ENCODE results near the gene CDC42BPG. TPM values are rescaled to one million over a fixed set of nuclear protein-coding genes. Genes with fewer than 3 reads are reported as not detected.

The CDC42BPG gene
- total RNA-seq, 1 experiment from 2014 or later: 0.03 TPM

DNA sequence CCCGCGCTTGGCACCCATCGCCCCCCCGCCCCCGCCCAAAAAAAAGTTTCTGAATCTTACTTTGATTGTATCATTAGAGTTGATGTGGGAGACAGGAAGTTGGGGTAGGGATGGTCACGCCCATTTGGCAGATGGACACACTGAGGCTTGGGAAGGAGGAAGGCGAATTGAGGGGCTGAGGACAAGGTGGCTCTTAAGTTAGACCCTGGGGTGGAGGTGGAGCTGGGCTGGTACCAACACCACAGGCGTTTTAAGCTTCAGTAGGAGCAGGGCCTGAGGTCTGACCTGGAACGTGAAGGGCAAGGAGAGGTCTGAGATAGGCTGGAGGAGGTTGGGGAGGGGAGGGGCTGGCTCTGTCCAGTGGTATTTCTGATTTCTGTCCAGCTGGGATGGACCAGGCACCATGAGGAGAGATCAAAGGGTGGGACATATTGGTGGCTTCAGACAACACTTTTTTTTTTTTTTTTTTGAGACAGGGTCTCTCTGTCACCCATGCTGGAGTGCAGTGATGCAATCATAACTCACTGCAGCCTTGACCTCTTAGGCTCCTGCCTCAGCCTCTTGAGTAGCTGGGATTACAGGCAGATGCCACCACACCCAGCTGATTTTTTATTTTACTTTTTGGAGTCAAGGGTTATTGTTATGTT is 799 bp upstream of the CDC42BPG start:
- no peaks in the 10 kb centered on the region for H3K27me3 ChIP-seq (replicated peaks)
- H3K36me3 ChIP-seq: no peaks in the 10 kb centered on the region
- no peaks in the 10 kb centered on the region for H3K9me3 ChIP-seq (replicated peaks)
- H3K4me1 ChIP-seq (replicated peaks): peaks cover 30% of the 10 kb centered on the region
- no peak overlapping the region for H3K27ac ChIP-seq
- H3K4me3 ChIP-seq: no peak overlapping the region
- no peak for DNase-seq (ENCODE audit: low read depth in 1 of 2, low spot score in 2 of 2)

DNA sequence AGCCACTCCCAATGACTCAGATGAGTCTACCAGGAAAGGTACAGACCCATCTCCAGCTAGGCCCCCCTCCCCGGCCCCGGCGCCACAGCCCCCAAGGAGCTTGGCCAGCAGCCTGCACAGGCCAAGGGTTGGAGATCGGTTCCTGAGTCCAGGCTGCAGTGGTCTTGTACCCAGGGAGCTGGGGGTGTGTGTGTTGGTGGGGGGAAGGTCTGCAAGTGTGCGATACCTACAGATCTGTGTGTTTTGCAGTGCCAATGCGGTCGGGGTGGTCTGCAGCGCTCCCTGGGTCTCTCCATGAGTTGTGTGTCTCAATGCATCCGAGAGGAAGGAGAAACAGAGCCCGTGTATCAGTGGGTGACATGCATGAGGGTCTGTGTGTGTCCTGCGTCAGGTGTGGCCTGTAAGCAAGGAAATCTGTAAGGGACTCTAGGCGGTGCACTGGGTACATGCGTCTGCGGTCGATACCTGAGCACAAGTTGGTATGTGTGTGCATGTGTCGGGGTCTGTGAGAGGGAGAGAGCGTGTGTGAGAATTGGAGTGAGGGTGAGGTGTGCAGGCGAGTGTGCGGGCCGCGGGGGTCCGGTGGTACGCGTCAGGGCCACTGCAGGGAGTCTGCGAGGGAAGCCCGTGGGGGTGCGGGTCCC is 645 bp downstream of the CDC42BPG start:
- Histone ChIP-seq H3K27me3 (replicated peaks) (no peaks in the 10 kb centered on the region), H3K27ac (no peak overlapping the region), H3K9me3 (replicated peaks) (no peaks in the 10 kb centered on the region), H3K36me3 (no peaks in the 10 kb centered on the region), H3K4me3 (peak overlapping the region; percentile 26), H3K4me1 (replicated peaks) (peaks cover 22% of the 10 kb centered on the region)
- DNase-seq (ENCODE audit: low read depth in 1 of 2, low spot score in 2 of 2): no peak

DNA sequence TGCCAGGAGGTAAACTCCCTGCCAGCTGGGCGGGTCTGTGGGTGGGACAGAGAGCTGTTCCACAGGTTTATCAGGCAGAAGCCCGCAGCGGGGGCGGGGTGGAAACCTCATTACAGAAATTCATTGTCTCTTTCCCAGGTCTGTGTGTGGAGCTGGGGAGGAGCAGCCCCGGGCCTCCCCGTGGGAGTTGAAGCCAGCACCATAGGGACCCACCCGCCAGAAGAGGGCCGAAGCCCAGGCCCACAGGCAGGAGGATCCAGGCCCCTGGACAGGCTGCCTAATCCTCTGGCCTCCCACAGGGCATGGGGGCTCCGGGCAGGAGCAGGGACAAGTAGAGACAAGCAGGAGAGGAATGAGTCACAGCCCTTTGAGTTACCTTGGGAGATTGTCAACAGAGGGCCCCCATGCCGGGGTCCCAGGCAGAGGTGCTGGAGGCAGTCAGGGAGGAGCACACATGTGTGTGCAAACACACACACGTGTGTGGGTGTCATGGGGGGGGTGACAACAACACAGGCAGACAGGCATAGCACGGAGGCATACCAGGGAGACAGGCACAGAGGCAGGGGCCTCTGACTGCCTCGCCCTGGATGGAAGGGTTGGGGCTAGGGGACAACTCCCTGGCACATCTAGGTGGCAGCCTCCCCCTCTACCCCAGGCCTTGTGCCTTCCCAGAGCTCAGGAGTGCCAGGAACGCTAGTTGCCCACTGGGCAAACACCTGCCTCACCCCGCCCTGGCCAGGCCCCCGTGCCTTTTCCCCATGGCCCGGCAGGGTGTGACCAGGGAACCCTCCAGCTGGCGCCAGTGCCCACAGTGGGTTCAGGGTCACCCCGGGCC is 1.4 kb downstream of the CDC42BPG start:
- Histone ChIP-seq H3K9me3 (replicated peaks) (no peaks in the 10 kb centered on the region), H3K27ac (no peak overlapping the region), H3K4me3 (no peak overlapping the region), H3K4me1 (replicated peaks) (peaks cover 22% of the 10 kb centered on the region), H3K36me3 (no peaks in the 10 kb centered on the region), H3K27me3 (replicated peaks) (no peaks in the 10 kb centered on the region)
- DNase-seq (ENCODE audit: low read depth in 1 of 2, low spot score in 2 of 2): no peak

DNA sequence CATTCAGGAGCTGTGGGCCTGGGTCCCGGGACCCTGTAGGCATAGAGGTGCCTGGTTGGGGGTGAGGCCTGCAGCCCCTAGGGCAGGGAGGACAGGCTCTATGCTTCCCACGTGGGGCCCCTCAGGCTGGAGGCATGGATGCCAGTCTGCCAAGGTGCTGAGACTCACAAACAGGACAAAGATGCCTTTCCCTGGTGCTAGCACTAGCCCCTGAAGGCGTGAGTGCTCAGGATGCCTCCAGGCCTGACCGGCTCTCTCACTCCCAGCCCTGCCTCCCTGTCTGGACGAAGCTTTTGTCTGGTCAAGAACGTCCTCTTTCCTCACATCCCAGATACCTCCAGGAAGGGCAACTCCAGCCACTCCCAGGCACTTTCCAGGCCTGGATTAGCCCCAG is 2.1 kb downstream of the CDC42BPG start:
- Histone ChIP-seq H3K27me3 (replicated peaks) (no peaks in the 10 kb centered on the region), H3K4me3 (no peak overlapping the region), H3K27ac (no peak overlapping the region), H3K36me3 (no peaks in the 10 kb centered on the region), H3K9me3 (replicated peaks) (no peaks in the 10 kb centered on the region), H3K4me1 (replicated peaks) (peaks cover 22% of the 10 kb centered on the region)
- DNase-seq (ENCODE audit: low read depth in 1 of 2, low spot score in 2 of 2): no peak

DNA sequence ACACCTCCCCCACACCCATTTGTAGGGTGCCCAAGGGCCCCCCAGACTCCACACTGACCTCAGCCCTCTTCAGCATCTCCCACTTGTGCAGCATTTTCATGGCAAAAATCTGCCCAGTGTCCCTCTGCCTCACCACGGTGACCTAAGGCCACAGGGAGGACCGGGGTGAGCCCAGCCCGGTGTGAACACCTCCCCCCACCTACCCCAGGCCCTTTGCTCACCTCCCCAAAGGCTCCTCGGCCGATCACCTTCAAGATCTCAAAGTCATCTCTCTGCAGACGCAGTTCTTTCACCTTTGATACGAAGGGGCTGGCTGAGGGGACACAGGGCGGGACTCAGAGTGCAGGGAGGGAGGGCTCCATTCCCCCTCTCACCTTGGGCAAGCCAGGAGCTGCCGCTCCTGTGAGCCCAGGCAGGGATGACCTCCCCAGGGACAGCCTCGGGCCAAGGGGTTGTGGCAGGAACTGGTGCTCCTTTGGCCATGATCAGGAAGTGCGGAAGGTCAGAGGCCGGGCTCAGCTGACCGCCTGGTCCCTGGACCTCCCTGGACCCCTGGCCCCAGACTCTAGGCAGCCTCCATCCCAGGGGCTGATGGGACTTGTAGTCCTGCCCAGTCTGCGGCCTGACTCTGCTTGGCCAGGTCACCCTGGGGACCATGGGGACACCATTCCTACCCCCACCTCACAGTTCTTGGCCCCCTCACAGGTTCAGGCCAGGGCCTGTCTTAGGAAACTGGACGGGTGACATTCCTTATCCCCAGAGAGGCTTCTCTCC is 2.7 kb downstream of the CDC42BPG start:
- DNase-seq (ENCODE audit: low read depth in 1 of 2, low spot score in 2 of 2): no peak
- H3K4me1 ChIP-seq (replicated peaks): peaks cover 22% of the 10 kb centered on the region
- no peaks in the 10 kb centered on the region for H3K27me3 ChIP-seq (replicated peaks)

DNA sequence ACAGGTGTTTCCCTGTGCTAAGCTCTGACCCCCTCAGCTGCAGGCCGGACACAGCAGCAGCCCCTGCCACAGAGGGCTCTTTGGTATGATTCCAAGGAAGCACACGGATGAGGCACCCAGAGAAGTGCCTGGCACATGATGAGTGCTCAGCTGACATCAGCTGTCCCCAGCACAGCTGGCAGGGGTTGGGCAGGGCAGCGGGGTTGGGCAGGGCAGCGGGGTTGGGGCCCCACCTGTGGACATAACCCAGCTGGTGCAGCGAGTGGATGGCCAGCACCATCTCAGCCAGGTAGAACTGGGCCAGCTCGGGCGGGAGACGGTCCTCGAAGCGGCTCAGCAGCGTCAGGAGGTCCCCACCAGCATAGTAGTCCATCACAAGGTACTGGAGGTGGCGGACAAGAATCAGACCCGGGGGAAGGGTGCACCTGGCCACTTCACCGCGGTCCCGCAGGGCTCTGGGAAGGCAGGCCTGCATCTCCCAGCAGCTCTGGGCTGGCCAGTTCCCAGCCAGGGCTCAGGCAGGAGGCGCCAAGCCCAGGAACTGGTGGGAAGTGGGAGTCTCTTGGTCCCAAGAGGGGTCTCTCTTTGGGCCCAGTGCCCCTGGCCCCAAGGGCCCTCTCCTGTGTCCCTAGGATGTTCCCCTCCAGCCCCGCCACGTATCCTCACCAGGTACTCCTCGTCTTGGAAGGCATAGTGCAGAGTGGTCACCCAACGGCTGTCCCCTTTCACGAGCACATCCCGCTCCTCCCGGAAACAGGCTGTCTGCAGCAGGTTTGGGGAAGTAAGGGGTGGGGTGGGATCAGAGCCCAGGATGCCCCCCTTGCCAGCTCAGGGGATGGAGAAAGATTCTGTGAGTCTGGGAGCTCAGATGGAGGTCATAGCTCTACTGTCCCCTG is 4.3 kb downstream of the CDC42BPG start:
- Histone ChIP-seq H3K27ac (no peak overlapping the region), H3K4me3 (no peak overlapping the region), H3K9me3 (replicated peaks) (no peaks in the 10 kb centered on the region), H3K4me1 (replicated peaks) (peaks cover 26% of the 10 kb centered on the region), H3K27me3 (replicated peaks) (no peaks in the 10 kb centered on the region), H3K36me3 (no peaks in the 10 kb centered on the region)
- no peak for DNase-seq (ENCODE audit: low read depth in 1 of 2, low spot score in 2 of 2)

More for the DNA sequence above, 2.7 kb downstream of the CDC42BPG start:
- no peaks in the 10 kb centered on the region for H3K36me3 ChIP-seq
- H3K27ac ChIP-seq: no peak overlapping the region
- H3K9me3 ChIP-seq (replicated peaks): no peaks in the 10 kb centered on the region
- no peak overlapping the region for H3K4me3 ChIP-seq

- peaks cover 23% of the 10 kb centered on the region for H3K4me1 ChIP-seq (replicated peaks)
- H3K9me3 ChIP-seq (replicated peaks): no peaks in the 10 kb centered on the region
- DNase-seq (ENCODE audit: low read depth in 1 of 2, low spot score in 2 of 2): no peak
- no peaks in the 10 kb centered on the region for H3K27me3 ChIP-seq (replicated peaks)
- H3K36me3 ChIP-seq: no peaks in the 10 kb centered on the region
- no peak overlapping the region for H3K27ac ChIP-seq
- H3K4me3 ChIP-seq: no peak overlapping the region
These were observed 5.1 kb downstream of the CDC42BPG start for GRCh38 chr11:64839335-64839734.

DNA sequence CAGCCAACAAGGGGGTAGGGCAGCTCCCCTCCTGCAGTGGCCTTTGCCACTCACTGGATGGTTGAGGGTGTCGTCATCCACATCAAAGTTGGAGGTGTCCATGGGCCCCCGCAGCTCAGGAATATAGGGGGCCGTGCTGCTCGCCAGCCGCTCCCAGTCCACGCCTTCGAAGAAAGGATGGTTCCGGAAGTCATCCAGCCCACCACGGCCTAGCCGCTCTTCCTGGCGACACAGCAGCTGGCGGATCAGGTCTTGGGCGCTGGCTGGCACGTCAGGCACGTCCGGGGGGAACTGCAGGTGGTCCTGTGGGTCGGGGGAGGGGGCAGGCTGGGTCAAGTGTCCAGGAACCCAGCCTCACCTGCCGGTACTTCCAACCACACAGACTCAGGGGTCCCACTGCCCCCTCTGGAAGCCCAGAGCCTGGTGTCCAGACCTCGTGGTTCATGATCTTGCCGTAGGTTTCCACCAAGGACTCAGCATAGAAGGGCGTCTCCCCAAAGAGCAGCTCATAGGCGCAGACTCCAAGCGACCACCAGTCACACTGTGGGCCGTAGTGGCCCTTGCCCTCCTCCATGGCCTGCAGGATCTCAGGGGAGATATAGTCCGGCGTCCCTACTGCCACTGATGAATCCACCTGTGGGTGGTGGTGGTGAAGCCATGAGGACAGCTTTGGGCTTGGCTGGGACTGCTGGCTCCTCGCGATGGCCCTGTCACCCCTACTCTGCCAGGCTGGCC is 5.7 kb downstream of the CDC42BPG start:
- H3K27me3 ChIP-seq (replicated peaks): no peaks in the 10 kb centered on the region
- H3K4me1 ChIP-seq (replicated peaks): peaks cover 17% of the 10 kb centered on the region
- H3K4me3 ChIP-seq: no peak overlapping the region
- H3K27ac ChIP-seq: no peak overlapping the region
- no peak for DNase-seq (ENCODE audit: low read depth in 1 of 2, low spot score in 2 of 2)
- H3K36me3 ChIP-seq: no peaks in the 10 kb centered on the region
- no peaks in the 10 kb centered on the region for H3K9me3 ChIP-seq (replicated peaks)

DNA sequence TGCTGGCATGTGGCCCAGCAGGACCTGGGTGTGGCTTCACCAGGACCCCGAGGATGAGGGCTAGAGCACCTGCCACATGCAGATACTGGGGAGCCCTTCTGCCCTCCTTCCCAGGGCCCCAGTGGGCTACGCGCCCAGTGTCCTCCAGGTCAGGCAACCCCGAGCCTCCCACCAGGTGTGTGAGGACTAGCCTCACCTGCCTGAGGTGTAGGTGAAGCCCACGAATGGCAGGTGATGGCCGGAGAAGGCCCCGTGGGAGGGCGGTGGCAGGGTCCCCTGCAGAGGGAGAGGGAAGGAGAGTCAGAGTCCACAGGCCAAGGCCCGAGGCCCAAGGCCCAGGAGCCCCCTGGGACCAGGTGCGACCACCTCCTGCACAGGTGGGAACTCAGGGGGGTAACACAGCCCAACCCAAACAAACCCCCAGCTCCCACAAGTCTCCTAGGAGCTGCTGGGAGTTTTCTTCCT is 6.5 kb downstream of the CDC42BPG start:
- no peaks in the 10 kb centered on the region for H3K27me3 ChIP-seq (replicated peaks)
- no peak overlapping the region for H3K27ac ChIP-seq

DNA sequence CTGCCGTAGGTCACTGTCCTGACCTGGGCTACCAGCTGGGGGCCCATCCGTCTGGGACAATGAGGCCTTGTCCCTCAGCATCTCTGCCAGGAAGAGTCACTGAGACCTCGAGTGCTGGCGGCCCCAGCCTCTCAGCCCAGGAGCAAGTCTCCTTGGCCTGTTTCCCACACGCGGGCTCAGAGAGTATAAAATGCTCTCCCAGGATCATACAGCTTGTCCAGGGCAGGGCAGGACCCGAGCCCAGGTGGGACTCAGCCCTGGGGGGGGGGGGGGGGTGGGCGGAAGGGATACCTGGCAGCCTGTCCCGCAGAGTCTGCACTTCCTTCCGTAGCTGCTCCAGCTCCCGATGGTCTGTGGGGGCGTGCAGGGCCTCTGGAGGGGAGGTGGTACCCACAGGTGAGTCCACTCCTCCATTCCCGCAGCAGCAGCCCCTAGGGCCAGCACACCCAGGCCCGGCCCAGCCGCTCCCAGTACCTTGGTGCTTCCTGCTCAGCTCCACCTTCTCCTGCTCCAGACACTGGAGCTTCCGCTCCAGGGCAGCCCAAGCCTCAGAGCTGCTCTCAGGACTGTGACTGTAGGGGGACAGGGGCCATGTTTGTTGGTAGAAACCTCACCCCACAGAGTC is 7.9 kb downstream of the CDC42BPG start:
- DNase-seq (ENCODE audit: low read depth in 1 of 2, low spot score in 2 of 2): no peak
- Histone ChIP-seq H3K36me3 (no peaks in the 10 kb centered on the region), H3K4me3 (no peak overlapping the region), H3K27ac (no peak overlapping the region), H3K27me3 (replicated peaks) (no peaks in the 10 kb centered on the region), H3K9me3 (replicated peaks) (no peaks in the 10 kb centered on the region), H3K4me1 (replicated peaks) (peaks cover 6% of the 10 kb centered on the region)

More for the DNA sequence above, 6.5 kb downstream of the CDC42BPG start:
- Histone ChIP-seq H3K4me3 (no peak overlapping the region), H3K4me1 (replicated peaks) (peaks cover 12% of the 10 kb centered on the region), H3K9me3 (replicated peaks) (no peaks in the 10 kb centered on the region), H3K36me3 (no peaks in the 10 kb centered on the region)
- DNase-seq (ENCODE audit: low read depth in 1 of 2, low spot score in 2 of 2): no peak

- Histone ChIP-seq H3K36me3 (no peaks in the 10 kb centered on the region), H3K4me3 (no peak overlapping the region), H3K9me3 (replicated peaks) (no peaks in the 10 kb centered on the region), H3K27me3 (replicated peaks) (no peaks in the 10 kb centered on the region; the same call in 1 of the 2 replicates), H3K4me1 (replicated peaks) (peaks cover 6% of the 10 kb centered on the region), H3K27ac (no peak overlapping the region)
- no peak for DNase-seq (ENCODE audit: low read depth in 1 of 2, low spot score in 2 of 2)
These were observed 8.6 kb downstream of the CDC42BPG start for GRCh38 chr11:64835616-64836447.
